IMR-90 (cell line): ENCODE results near the gene RRP15.

Experiments used
- BHLHE40 ChIP-seq: fragments of 150-350 bp; IDR thresholded peaks from 2 replicates; pipeline ENCODE4 v1.6.1; 2016; ENCODE audit warnings: mild to moderate bottlenecking, low read depth, low read length
- CEBPB ChIP-seq: IDR thresholded peaks from 2 replicates; pipeline ENCODE4 v1.6.1; 2012; ENCODE audit warnings: low read depth, low read length, improper control_type of control experiment
- FOS ChIP-seq: fragments of 150-350 bp; IDR thresholded peaks from 2 replicates; pipeline ENCODE4 v1.6.1; 2016; ENCODE audit warnings: low read depth, low read length
- MXI1 ChIP-seq: IDR thresholded peaks from 2 replicates; pipeline ENCODE4 v1.6.1; 2012; ENCODE audit warnings: low read depth, mild to moderate bottlenecking, low read length, moderate library complexity, borderline replicate concordance
- POLR2A ChIP-seq: IDR thresholded peaks from 2 replicates; pipeline ENCODE4 v1.6.1; 2012; ENCODE audit warnings: mild to moderate bottlenecking, low read depth, low read length
- RAD21 ChIP-seq: IDR thresholded peaks from 2 replicates; pipeline ENCODE4 v1.6.1; 2012; ENCODE audit warnings: low read length, improper control_type of control experiment
- RFX5 ChIP-seq: IDR thresholded peaks from 2 replicates; pipeline ENCODE4 v1.8.0; 2012; ENCODE audit warnings: low read depth, mild to moderate bottlenecking, low read length, moderate library complexity
- SMC3 ChIP-seq: fragments of 150-350 bp; IDR thresholded peaks from 2 replicates; pipeline ENCODE4 v1.6.1; 2016; ENCODE audit warnings: low read depth, mild to moderate bottlenecking, antibody characterized with exemption, low read length, moderate library complexity
- USF2 ChIP-seq: fragments of 150-350 bp; IDR thresholded peaks from 2 replicates; pipeline ENCODE4 v1.6.1; 2017; ENCODE audit warnings: mild to moderate bottlenecking, antibody characterized with exemption, low read length, low read depth
- TF ChIP-seq, protein P1 (sequence below): conservative IDR thresholded peaks from 2 replicates; pipeline ENCODE4 v1.5.1; 2012; ENCODE audit warnings: mild to moderate bottlenecking, low read depth, low read length, improper control_type of control experiment

- TF ChIP-seq, protein P1, sequence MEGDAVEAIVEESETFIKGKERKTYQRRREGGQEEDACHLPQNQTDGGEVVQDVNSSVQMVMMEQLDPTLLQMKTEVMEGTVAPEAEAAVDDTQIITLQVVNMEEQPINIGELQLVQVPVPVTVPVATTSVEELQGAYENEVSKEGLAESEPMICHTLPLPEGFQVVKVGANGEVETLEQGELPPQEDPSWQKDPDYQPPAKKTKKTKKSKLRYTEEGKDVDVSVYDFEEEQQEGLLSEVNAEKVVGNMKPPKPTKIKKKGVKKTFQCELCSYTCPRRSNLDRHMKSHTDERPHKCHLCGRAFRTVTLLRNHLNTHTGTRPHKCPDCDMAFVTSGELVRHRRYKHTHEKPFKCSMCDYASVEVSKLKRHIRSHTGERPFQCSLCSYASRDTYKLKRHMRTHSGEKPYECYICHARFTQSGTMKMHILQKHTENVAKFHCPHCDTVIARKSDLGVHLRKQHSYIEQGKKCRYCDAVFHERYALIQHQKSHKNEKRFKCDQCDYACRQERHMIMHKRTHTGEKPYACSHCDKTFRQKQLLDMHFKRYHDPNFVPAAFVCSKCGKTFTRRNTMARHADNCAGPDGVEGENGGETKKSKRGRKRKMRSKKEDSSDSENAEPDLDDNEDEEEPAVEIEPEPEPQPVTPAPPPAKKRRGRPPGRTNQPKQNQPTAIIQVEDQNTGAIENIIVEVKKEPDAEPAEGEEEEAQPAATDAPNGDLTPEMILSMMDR: no peak
- no peak for TF ChIP-seq POLR2A
- TF ChIP-seq RAD21: no peak
- no peak for TF ChIP-seq RFX5
- no peak for TF ChIP-seq CEBPB
- no peak for TF ChIP-seq FOS
- no peak for TF ChIP-seq MXI1
- TF ChIP-seq SMC3: no peak
- no peak for TF ChIP-seq BHLHE40
- TF ChIP-seq USF2: no peak
Observed at GRCh38 chr1:218368686-218369085, 83.6 kb downstream of the RRP15 start.
